ENCODE measurements around the gene LMF1. TPM values are rescaled to one million over a fixed set of nuclear protein-coding genes. Genes with fewer than 3 reads are reported as not detected.
"Not testable (repeated sequence)": the region's sequence is repeated elsewhere in the genome, so short reads cannot be mapped to it uniquely, and the experiment has no call there.

The LMF1 gene
- total RNA-seq, 1 donor from 2014 or later = 2.1 TPM

GRCh38 chr16:867421-868385 is 103.1 kb downstream of the LMF1 start:
- DNase-seq (ENCODE audit: low read depth) (no peak), FAIRE-seq (no peak)
- Histone ChIP-seq H3K4me3 (ENCODE audit: low read depth, low read length) (no peak overlapping the region), H3K27me3 (ENCODE audit: control insufficient read depth, insufficient read depth, low read length) (no peaks in the 10 kb centered on the region), H3K36me3 (ENCODE audit: control insufficient read depth, insufficient read depth, low read length) (no peaks in the 10 kb centered on the region)
- no peak for TF ChIP-seq CTCF (IDR thresholded peaks at IDR 0.05; ENCODE audit: insufficient read depth, low read length, severe bottlenecking)

- Histone ChIP-seq H3K4me3 (ENCODE audit: low read depth, low read length) (no peak overlapping the region), H3K27me3 (ENCODE audit: control insufficient read depth, insufficient read depth, low read length) (no peaks in the 10 kb centered on the region), H3K36me3 (ENCODE audit: control insufficient read depth, insufficient read depth, low read length) (no peaks in the 10 kb centered on the region)
- no peak for TF ChIP-seq CTCF (IDR thresholded peaks at IDR 0.05; ENCODE audit: insufficient read depth, low read length, severe bottlenecking)
- FAIRE-seq (no peak), DNase-seq (ENCODE audit: low read depth) (no peak)
These were observed 104.4 kb downstream of the LMF1 start for GRCh38 chr16:866252-866896.

GRCh38 chr16:865026-865425 is 105.8 kb downstream of the LMF1 start:
- H3K36me3 ChIP-seq (ENCODE audit: control insufficient read depth, insufficient read depth, low read length) = no peaks in the 10 kb centered on the region
- H3K27me3 ChIP-seq (ENCODE audit: control insufficient read depth, insufficient read depth, low read length) = no peaks in the 10 kb centered on the region
- no peak for FAIRE-seq
- no peak for TF ChIP-seq CTCF (IDR thresholded peaks at IDR 0.05; ENCODE audit: insufficient read depth, low read length, severe bottlenecking)
- H3K4me3 ChIP-seq (ENCODE audit: low read depth, low read length) = no peak overlapping the region
- no peak for DNase-seq (ENCODE audit: low read depth)

GRCh38 chr16:861446-861845 is 109.3 kb downstream of the LMF1 start:
- DNase-seq (ENCODE audit: low read depth) (no peak), FAIRE-seq (no peak)
- no peaks in the 10 kb centered on the region for H3K36me3 ChIP-seq (ENCODE audit: control insufficient read depth, insufficient read depth, low read length)
- no peaks in the 10 kb centered on the region for H3K27me3 ChIP-seq (ENCODE audit: control insufficient read depth, insufficient read depth, low read length)
- no peak for TF ChIP-seq CTCF (IDR thresholded peaks at IDR 0.05; ENCODE audit: insufficient read depth, low read length, severe bottlenecking)
- no peak overlapping the region for H3K4me3 ChIP-seq (ENCODE audit: low read depth, low read length)

- DNase-seq (ENCODE audit: low read depth) = no peak
- Histone ChIP-seq H3K36me3 (ENCODE audit: control insufficient read depth, insufficient read depth, low read length) (no peaks in the 10 kb centered on the region), H3K4me3 (ENCODE audit: low read depth, low read length) (no peak overlapping the region), H3K27me3 (ENCODE audit: control insufficient read depth, insufficient read depth, low read length) (no peaks in the 10 kb centered on the region)
- no peak for FAIRE-seq
- no peak for TF ChIP-seq CTCF (IDR thresholded peaks at IDR 0.05; ENCODE audit: insufficient read depth, low read length, severe bottlenecking)
These were observed 109.9 kb downstream of the LMF1 start for GRCh38 chr16:860891-861290.

- H3K27me3 ChIP-seq (ENCODE audit: control insufficient read depth, insufficient read depth, low read length); H3K4me3 ChIP-seq (ENCODE audit: low read depth, low read length); FAIRE-seq; H3K36me3 ChIP-seq (ENCODE audit: control insufficient read depth, insufficient read depth, low read length); DNase-seq (ENCODE audit: low read depth): not testable (repeated sequence)
These were observed 111.8 kb downstream of the LMF1 start for GRCh38 chr16:858971-859370.

- not testable (repeated sequence) for DNase-seq (ENCODE audit: low read depth); H3K4me3 ChIP-seq (ENCODE audit: low read depth, low read length); FAIRE-seq; H3K27me3 ChIP-seq (ENCODE audit: control insufficient read depth, insufficient read depth, low read length); H3K36me3 ChIP-seq (ENCODE audit: control insufficient read depth, insufficient read depth, low read length)
These were observed 112.3 kb downstream of the LMF1 start for GRCh38 chr16:858441-858840.
